ENCODE results near the gene USP22. TPM values are rescaled to one million over a fixed set of nuclear protein-coding genes. Genes with fewer than 3 reads are reported as not detected.

Gene USP22
- total and polyA plus RNA-seq, 10 donors = 21.7 to 200 (median 156) TPM

DNA sequence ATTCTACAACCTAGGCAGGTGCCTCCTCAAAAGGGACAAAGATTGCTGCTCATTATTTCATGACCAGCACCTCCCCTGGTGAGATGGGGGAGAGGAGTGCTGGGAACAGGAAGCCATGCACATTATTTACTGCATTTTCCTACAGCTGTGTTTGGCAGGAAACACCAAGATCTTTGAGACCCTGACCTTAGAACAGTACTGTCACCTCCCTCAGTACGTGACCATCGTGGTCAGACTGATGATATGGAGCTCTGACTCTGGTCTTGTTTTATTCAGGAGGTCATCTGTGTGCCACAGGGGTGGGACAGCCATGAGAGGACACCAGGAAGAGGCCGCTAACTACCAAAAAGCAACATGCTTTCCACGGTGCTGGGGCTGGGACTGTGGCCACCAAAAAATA, 37.4 kb downstream of the USP22 start:
- H3K36me3 ChIP-seq = peaks cover 0 to 100% (median 93%) of the 10 kb centered on the region in 6 donors
- H3K4me1 ChIP-seq = peaks cover 0 to 56% (median 29%) of the 10 kb centered on the region in 6 donors
- WGBS, 5 donors = 46 to 57% (median 53%) methylated on average over 4 of the region's 4 CpGs
- no peak overlapping the region for H3K4me3 ChIP-seq
- intact Hi-C loops (cut with DNase I; ENCODE audit: low total_unique reads) = no loop called here
- H3K27ac ChIP-seq = peak overlapping the region in 7 of 8 donors; percentile 21 to 76 (median 65)
- peak; percentile 42 for DNase-seq
- TF ChIP-seq POLR2A (IDR thresholded peaks at IDR 0.05) (no peak), POLR2AphosphoS5 (IDR thresholded peaks at IDR 0.05) (peak in 1 of 3 donors; percentile 65), CTCF (IDR thresholded peaks at IDR 0.05 in 8 of 11, conservative IDR thresholded peaks at IDR 0.05 in 3 of 11) (no peak)
- no peaks in the 10 kb centered on the region for H3K27me3 ChIP-seq (replicated peaks in 1 of 7)
- H3K9me3 ChIP-seq = no peaks in the 10 kb centered on the region

GRCh38 chr17:21004016-21004930, 38.5 kb downstream of the USP22 start:
- Histone ChIP-seq H3K36me3 (peaks cover 0 to 100% (median 90%) of the 10 kb centered on the region in 6 donors), H3K27ac (peak overlapping the region; percentile 9 to 76 (median 63)), H3K27me3 (replicated peaks in 1 of 7) (no peaks in the 10 kb centered on the region), H3K9me3 (no peaks in the 10 kb centered on the region), H3K4me1 (peaks cover 0 to 67% (median 33%) of the 10 kb centered on the region in 6 donors), H3K4me3 (no peak overlapping the region)
- 65 to 86% (median 76%) methylated on average over 22 to 26 of the region's 26 CpGs for WGBS, 5 donors
- peak; percentile 74 for DNase-seq
- intact Hi-C loops (cut with DNase I; ENCODE audit: low total_unique reads) = no loop called here
- no peak for TF ChIP-seq CTCF (IDR thresholded peaks at IDR 0.05 in 8 of 11, conservative IDR thresholded peaks at IDR 0.05 in 3 of 11)
- TF ChIP-seq POLR2AphosphoS5 (IDR thresholded peaks at IDR 0.05) = peak; percentile 63 to 68 (median 64)

DNA sequence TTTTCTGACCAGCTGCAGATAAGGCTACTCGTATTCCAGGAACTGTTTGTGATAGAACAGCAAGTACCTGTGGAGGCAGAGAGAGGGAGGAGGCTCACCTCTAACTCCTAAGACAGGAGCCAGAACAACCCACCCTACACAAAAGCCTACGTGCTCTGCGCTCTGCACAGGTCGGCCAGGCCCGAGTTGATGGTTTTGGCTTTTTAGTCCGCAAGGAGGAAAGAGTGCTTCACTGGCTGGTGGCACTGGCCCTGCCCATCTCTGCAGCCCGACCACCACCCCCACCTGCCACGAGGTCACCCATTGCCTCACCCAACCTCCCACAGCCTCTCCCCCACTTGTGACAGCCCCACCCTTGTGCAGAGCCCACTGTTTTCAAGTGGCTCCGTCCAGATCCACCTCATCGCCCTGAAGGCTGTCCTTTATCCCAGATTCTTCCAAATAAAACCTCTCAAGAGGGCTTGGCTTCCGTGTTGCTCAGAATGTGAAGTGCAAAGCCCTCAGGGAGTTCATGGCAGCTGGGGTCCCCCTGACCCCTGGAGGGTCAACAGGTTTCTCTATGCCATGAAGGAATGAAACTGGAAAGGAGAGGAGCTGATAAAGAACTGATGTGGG, 39.7 kb downstream of the USP22 start:
- Histone ChIP-seq H3K27me3 (replicated peaks in 1 of 7) (no peaks in the 10 kb centered on the region), H3K9me3 (no peaks in the 10 kb centered on the region), H3K36me3 (peaks cover 0 to 100% (median 78%) of the 10 kb centered on the region in 6 donors), H3K27ac (peak overlapping the region in 4 of 8 donors; percentile 22 to 71 (median 60)), H3K4me1 (peaks cover 2 to 79% (median 38%) of the 10 kb centered on the region in 6 donors), H3K4me3 (no peak overlapping the region)
- TF ChIP-seq POLR2A (IDR thresholded peaks at IDR 0.05) (no peak), POLR2AphosphoS5 (IDR thresholded peaks at IDR 0.05) (peak in 1 of 3 donors; percentile 15), CTCF (IDR thresholded peaks at IDR 0.05 in 8 of 11, conservative IDR thresholded peaks at IDR 0.05 in 3 of 11) (no peak)
- DNase-seq = peak; percentile 49
- WGBS, 5 donors = 79 to 92% (median 88%) methylated on average over 9 to 11 of the region's 11 CpGs
- intact Hi-C loops (cut with DNase I; ENCODE audit: low total_unique reads) = no loop called here

Data from spleen (tissue), 11 donors.